ENCODE measurements around the gene DNAH3. TPM values are rescaled to one million over a fixed set of nuclear protein-coding genes. Genes with fewer than 3 reads are reported as not detected.
A peak's percentile ranks its signal among the peaks of the same experiment; 100 is the strongest.

Gene DNAH3
- total RNA-seq, 1 experiment from 2014 or later: not detected

- Histone ChIP-seq H3K4me1 (ENCODE audit: low read length) (peaks cover 38% of the 10 kb centered on the region), H3K9me3 (ENCODE audit: low read length) (no peaks in the 10 kb centered on the region), H3K4me3 (ENCODE audit: low read length) (peak overlapping the region; percentile 88), H3K36me3 (ENCODE audit: insufficient read depth, low read length) (0 out of 2 replicates have a peak, but pooled peaks cover 7% of the 10 kb centered on the region), H3K27me3 (ENCODE audit: low read length) (no peaks in the 10 kb centered on the region), H3K79me2 (ENCODE audit: low read length) (peaks cover 16% of the 10 kb centered on the region), H3K9me2 (replicated peaks; ENCODE audit: insufficient read depth, low read length) (no peaks in the 10 kb centered on the region), H2AFZ (ENCODE audit: low read length) (no peak overlapping the region), H4K20me1 (ENCODE audit: insufficient read depth, low read depth, low read length) (peaks cover 36% of the 10 kb centered on the region; the same call in 1 of the 2 replicates), H3K9ac (ENCODE audit: low read length) (no peak overlapping the region), H3K4me2 (ENCODE audit: low read depth, low read length, poor library complexity, severe bottlenecking) (peak overlapping the region; percentile 96), H3K27ac (ENCODE audit: low read length) (peak overlapping the region; percentile 74)
- DNase-seq: peak; percentile 92
Measured at GRCh38 chr16:20904507-20905081, 246.1 kb downstream of the DNAH3 start.

- Histone ChIP-seq H3K4me1 (ENCODE audit: low read length) (peaks cover 43% of the 10 kb centered on the region), H2AFZ (ENCODE audit: low read length) (no peak overlapping the region), H3K4me3 (ENCODE audit: low read length) (peak overlapping the region; percentile 88), H3K27ac (ENCODE audit: low read length) (peak overlapping the region; percentile 74), H3K9me2 (replicated peaks; ENCODE audit: insufficient read depth, low read length) (no peaks in the 10 kb centered on the region), H4K20me1 (ENCODE audit: insufficient read depth, low read depth, low read length) (peaks cover 33% of the 10 kb centered on the region; the same call in 1 of the 2 replicates), H3K9me3 (ENCODE audit: low read length) (no peaks in the 10 kb centered on the region), H3K4me2 (ENCODE audit: low read depth, low read length, poor library complexity, severe bottlenecking) (peak overlapping the region; percentile 96), H3K79me2 (ENCODE audit: low read length) (peaks cover 22% of the 10 kb centered on the region), H3K27me3 (ENCODE audit: low read length) (no peaks in the 10 kb centered on the region), H3K36me3 (ENCODE audit: insufficient read depth, low read length) (0 out of 2 replicates have a peak, but pooled peaks cover 7% of the 10 kb centered on the region), H3K9ac (ENCODE audit: low read length) (peak overlapping the region; percentile 25)
- DNase-seq: no peak
Measured at GRCh38 chr16:20903899-20904506, 246.6 kb downstream of the DNAH3 start.

GRCh38 chr16:20903116-20903898 lies 247.3 kb downstream of the DNAH3 start:
- Histone ChIP-seq H3K9me2 (replicated peaks; ENCODE audit: insufficient read depth, low read length) (no peaks in the 10 kb centered on the region), H3K4me2 (ENCODE audit: low read depth, low read length, poor library complexity, severe bottlenecking) (peak overlapping the region; percentile 96), H3K9ac (ENCODE audit: low read length) (peak overlapping the region; percentile 25), H3K4me3 (ENCODE audit: low read length) (peak overlapping the region; percentile 88), H3K27me3 (ENCODE audit: low read length) (no peaks in the 10 kb centered on the region), H2AFZ (ENCODE audit: low read length) (no peak overlapping the region), H3K79me2 (ENCODE audit: low read length) (peaks cover 29% of the 10 kb centered on the region), H3K4me1 (ENCODE audit: low read length) (peaks cover 50% of the 10 kb centered on the region), H4K20me1 (ENCODE audit: insufficient read depth, low read depth, low read length) (peaks cover 26% of the 10 kb centered on the region; the same call in 1 of the 2 replicates), H3K27ac (ENCODE audit: low read length) (peak overlapping the region; percentile 74; the same call in 1 of the 2 replicates), H3K9me3 (ENCODE audit: low read length) (no peaks in the 10 kb centered on the region), H3K36me3 (ENCODE audit: insufficient read depth, low read length) (0 out of 2 replicates have a peak, but pooled peaks cover 7% of the 10 kb centered on the region)
- no peak for DNase-seq

GRCh38 chr16:20902426-20902825 lies 248.2 kb downstream of the DNAH3 start:
- Histone ChIP-seq H3K4me3 (ENCODE audit: low read length) (peak overlapping the region; percentile 88), H3K27ac (ENCODE audit: low read length) (no peak overlapping the region), H2AFZ (ENCODE audit: low read length) (no peak overlapping the region), H3K4me1 (ENCODE audit: low read length) (peaks cover 56% of the 10 kb centered on the region), H3K27me3 (ENCODE audit: low read length) (no peaks in the 10 kb centered on the region), H3K36me3 (ENCODE audit: insufficient read depth, low read length) (0 out of 2 replicates have a peak, but pooled peaks cover 9% of the 10 kb centered on the region), H3K9me2 (replicated peaks; ENCODE audit: insufficient read depth, low read length) (no peaks in the 10 kb centered on the region), H3K9ac (ENCODE audit: low read length) (peak overlapping the region; percentile 79), H4K20me1 (ENCODE audit: insufficient read depth, low read depth, low read length) (peaks cover 26% of the 10 kb centered on the region; the same call in 1 of the 2 replicates), H3K4me2 (ENCODE audit: low read depth, low read length, poor library complexity, severe bottlenecking) (peak overlapping the region; percentile 96), H3K9me3 (ENCODE audit: low read length) (no peaks in the 10 kb centered on the region), H3K79me2 (ENCODE audit: low read length) (peaks cover 37% of the 10 kb centered on the region)
- no peak for DNase-seq

- no peak overlapping the region for H2AFZ ChIP-seq (ENCODE audit: low read length)
- peak; percentile 92 for DNase-seq
- H3K79me2 ChIP-seq (ENCODE audit: low read length): peaks cover 46% of the 10 kb centered on the region
- H4K20me1 ChIP-seq (ENCODE audit: insufficient read depth, low read depth, low read length): peaks cover 26% of the 10 kb centered on the region; the same call in 1 of the 2 replicates
- no peaks in the 10 kb centered on the region for H3K9me2 ChIP-seq (replicated peaks; ENCODE audit: insufficient read depth, low read length)
- H3K9me3 ChIP-seq (ENCODE audit: low read length): no peaks in the 10 kb centered on the region
- H3K9ac ChIP-seq (ENCODE audit: low read length): peak overlapping the region; percentile 79
- no peaks in the 10 kb centered on the region for H3K27me3 ChIP-seq (ENCODE audit: low read length)
- 0 out of 2 replicates have a peak, but pooled peaks cover 15% of the 10 kb centered on the region for H3K36me3 ChIP-seq (ENCODE audit: insufficient read depth, low read length)
- peak overlapping the region; percentile 88 for H3K4me3 ChIP-seq (ENCODE audit: low read length)
- peaks cover 56% of the 10 kb centered on the region for H3K4me1 ChIP-seq (ENCODE audit: low read length)
- H3K4me2 ChIP-seq (ENCODE audit: low read depth, low read length, poor library complexity, severe bottlenecking): peak overlapping the region; percentile 96
- peak overlapping the region; percentile 89 for H3K27ac ChIP-seq (ENCODE audit: low read length)
Measured at GRCh38 chr16:20901436-20902112, 249.1 kb downstream of the DNAH3 start.

GRCh38 chr16:20901068-20901435 lies 249.6 kb downstream of the DNAH3 start:
- Histone ChIP-seq H3K4me1 (ENCODE audit: low read length) (peaks cover 56% of the 10 kb centered on the region), H3K79me2 (ENCODE audit: low read length) (peaks cover 51% of the 10 kb centered on the region), H2AFZ (ENCODE audit: low read length) (peak overlapping the region; percentile 71)

GRCh38 chr16:20900299-20901067 lies 250.2 kb downstream of the DNAH3 start, which contains the start of the genes DCUN1D3 and LYRM1:
TSS of gene DCUN1D3 (minus strand) at chr16:20900358. CDS start at chr16:20862538, 37,820 bp downstream.
TSS of gene LYRM1 (plus strand) at chr16:20900771. CDS start at chr16:20915556, 14,785 bp downstream.
- Histone ChIP-seq H3K36me3 (ENCODE audit: insufficient read depth, low read length) (peaks cover 18% of the 10 kb centered on the region; the same call in 1 of the 2 replicates), H3K9me2 (replicated peaks; ENCODE audit: insufficient read depth, low read length) (no peaks in the 10 kb centered on the region), H3K79me2 (ENCODE audit: low read length) (peaks cover 57% of the 10 kb centered on the region), H2AFZ (ENCODE audit: low read length) (peak within 1 kb of the TSS; percentile 71), H3K4me3 (ENCODE audit: low read length) (peak within 1 kb of the TSS; percentile 88), H3K9me3 (ENCODE audit: low read length) (no peaks in the 10 kb centered on the region), H3K27me3 (ENCODE audit: low read length) (no peaks in the 10 kb centered on the region), H3K4me2 (ENCODE audit: low read depth, low read length, poor library complexity, severe bottlenecking) (peak within 1 kb of the TSS; percentile 96), H3K27ac (ENCODE audit: low read length) (peak within 1 kb of the TSS; percentile 89), H4K20me1 (ENCODE audit: insufficient read depth, low read depth, low read length) (peaks cover 26% of the 10 kb centered on the region; the same call in 1 of the 2 replicates), H3K9ac (ENCODE audit: low read length) (peak within 1 kb of the TSS; percentile 79), H3K4me1 (ENCODE audit: low read length) (peaks cover 56% of the 10 kb centered on the region)
- peak; percentile 98 for DNase-seq

More at GRCh38 chr16:20901068-20901435, 249.6 kb downstream of the DNAH3 start:
- no peaks in the 10 kb centered on the region for H3K27me3 ChIP-seq (ENCODE audit: low read length)
- no peaks in the 10 kb centered on the region for H3K9me3 ChIP-seq (ENCODE audit: low read length)
- H3K9me2 ChIP-seq (replicated peaks; ENCODE audit: insufficient read depth, low read length): no peaks in the 10 kb centered on the region
- 0 out of 2 replicates have a peak, but pooled peaks cover 15% of the 10 kb centered on the region for H3K36me3 ChIP-seq (ENCODE audit: insufficient read depth, low read length)
- H3K27ac ChIP-seq (ENCODE audit: low read length): peak overlapping the region; percentile 89
- DNase-seq: no peak
- peak overlapping the region; percentile 96 for H3K4me2 ChIP-seq (ENCODE audit: low read depth, low read length, poor library complexity, severe bottlenecking)
- peaks cover 26% of the 10 kb centered on the region; the same call in 1 of the 2 replicates for H4K20me1 ChIP-seq (ENCODE audit: insufficient read depth, low read depth, low read length)
- H3K4me3 ChIP-seq (ENCODE audit: low read length): peak overlapping the region; percentile 88
- H3K9ac ChIP-seq (ENCODE audit: low read length): peak overlapping the region; percentile 79

Measured in Karpas-422 (cell line).